Measurements from ENCODE around the gene FNDC3B. TPM values are rescaled to one million over a fixed set of nuclear protein-coding genes. Genes with fewer than 3 reads are reported as not detected.

Gene FNDC3B
- total RNA-seq, 1 experiment from 2014 or later = 173 TPM

- Histone ChIP-seq H3K4me1 (ENCODE audit: control insufficient read depth, insufficient read depth, low read length) (no peaks in the 10 kb centered on the region), H3K27ac (ENCODE audit: low read length) (no peak overlapping the region), H3K9me3 (ENCODE audit: control insufficient read depth, insufficient read depth, low read depth, low read length) (no peaks in the 10 kb centered on the region), H3K36me3 (ENCODE audit: control insufficient read depth, insufficient read depth, low read length) (peaks cover 30% of the 10 kb centered on the region), H3K27me3 (ENCODE audit: control insufficient read depth, insufficient read depth, low read length) (no peaks in the 10 kb centered on the region), H3K4me3 (ENCODE audit: low read depth in 2 of 2, low read length in 2 of 2) (no peak overlapping the region)
- ATAC-seq = no peak
- in situ Hi-C loops (cut with HindIII; ENCODE audit: low pct_unique_long_range_greater_than_20kb, low sequenced_read_pairs) (no loop called here), intact Hi-C loops (cut with micrococcal nuclease; ENCODE audit: unreplicated experiment) (no loop called here)
- ChIA-PET CTCF (interaction anchor here (1.0 kb wide), 1 partner anchor 142 kb away, joined by 4 read pairs; no protein-coding TSS in a partner anchor), POLR2A (interaction anchor here (0.6 kb wide), 1 partner anchor 150 kb away, joined by 3 read pairs; no protein-coding TSS in a partner anchor)
- no peak for DNase-seq (ENCODE audit: low read depth, low spot score)
- TF ChIP-seq REST (IDR thresholded peaks at IDR 0.05; ENCODE audit: insufficient read depth in 1 of 2, low read depth in 2 of 2, low read length in 1 of 2) (no peak), TCF7L2 (IDR thresholded peaks at IDR 0.05; ENCODE audit: low read depth, low read length) (no peak), SIN3A (IDR thresholded peaks at IDR 0.05; ENCODE audit: borderline replicate concordance, insufficient read depth, low read depth, low read length) (no peak), CTCF (IDR thresholded peaks at IDR 0.05) (no peak), POLR2AphosphoS5 (IDR thresholded peaks at IDR 0.05; ENCODE audit: low read depth, low read length) (no peak)
- BruUV-seq (replicated peaks) = no TSS peak
These were observed 295.4 kb downstream of the FNDC3B start for GRCh38 chr3:172334671-172335207.

- Histone ChIP-seq H3K36me3 (ENCODE audit: control insufficient read depth, insufficient read depth, low read length) (peaks cover 51% of the 10 kb centered on the region), H3K27ac (ENCODE audit: low read length) (no peak overlapping the region), H3K4me1 (ENCODE audit: control insufficient read depth, insufficient read depth, low read length) (no peaks in the 10 kb centered on the region), H3K9me3 (ENCODE audit: control insufficient read depth, insufficient read depth, low read depth, low read length) (no peaks in the 10 kb centered on the region), H3K27me3 (ENCODE audit: control insufficient read depth, insufficient read depth, low read length) (no peaks in the 10 kb centered on the region), H3K4me3 (ENCODE audit: low read depth in 2 of 2, low read length in 2 of 2) (no peak overlapping the region)
- in situ Hi-C loops (cut with HindIII; ENCODE audit: low pct_unique_long_range_greater_than_20kb, low sequenced_read_pairs) = no loop called here
- BruUV-seq (replicated peaks) = TSS peak; percentile 41
- TF ChIP-seq CTCF (IDR thresholded peaks at IDR 0.05) (no peak), SIN3A (IDR thresholded peaks at IDR 0.05; ENCODE audit: borderline replicate concordance, insufficient read depth, low read depth, low read length) (no peak), REST (IDR thresholded peaks at IDR 0.05; ENCODE audit: insufficient read depth in 1 of 2, low read depth in 2 of 2, low read length in 1 of 2) (no peak), POLR2AphosphoS5 (IDR thresholded peaks at IDR 0.05; ENCODE audit: low read depth, low read length) (no peak), TCF7L2 (IDR thresholded peaks at IDR 0.05; ENCODE audit: low read depth, low read length) (no peak)
- ATAC-seq = 0 out of 2 replicates have a peak, but pooled peaks have one; percentile 54
- ChIA-PET CTCF (no interaction called here), POLR2A (interaction anchor here (0.6 kb wide), 1 partner anchor 16 kb away, joined by 4 read pairs; no protein-coding TSS in a partner anchor)
- no peak for DNase-seq (ENCODE audit: low read depth, low spot score)
- intact Hi-C loops (cut with micrococcal nuclease; ENCODE audit: unreplicated experiment) = no loop called here
These were observed 300.5 kb downstream of the FNDC3B start for GRCh38 chr3:172339892-172340291.
